Mucosa of rectum (tissue), 2 donors: ENCODE measurements around the gene GJB2.

ENCODE experiments used
- H3K27ac ChIP-seq, 2 donors: one replicate each; pipeline ENCODE4 v1.7.0; 2013; ENCODE audit warnings: inconsistent platforms in 2 of 2, low read depth in 2 of 2, low read length in 2 of 2
- H3K27me3 ChIP-seq, 2 donors: one replicate each; pipeline ENCODE4 v1.7.0; 2013; ENCODE audit warnings: low read length in 2 of 2; ENCODE audit not compliant: control insufficient read depth in 2 of 2, insufficient read depth in 2 of 2
- H3K36me3 ChIP-seq, 2 donors: one replicate each; pipeline ENCODE4 v1.7.0; 2013; ENCODE audit warnings: low read length in 2 of 2; ENCODE audit not compliant: control insufficient read depth in 2 of 2, insufficient read depth in 2 of 2
- H3K4me1 ChIP-seq, 2 donors: one replicate each; pipeline ENCODE4 v1.7.0; 2013; ENCODE audit warnings: low read length in 2 of 2, mild to moderate bottlenecking in 1 of 2; ENCODE audit not compliant: control insufficient read depth in 2 of 2, insufficient read depth in 2 of 2
- H3K4me3 ChIP-seq, 2 donors: one replicate each; pipeline ENCODE4 v1.7.0; 2013; ENCODE audit warnings: low read length in 2 of 2
- H3K9ac ChIP-seq, 2 donors: one replicate each; pipeline ENCODE4 v1.7.0; 2013; ENCODE audit warnings: low read length in 2 of 2, low read depth in 1 of 2, mild to moderate bottlenecking in 1 of 2
- H3K9me3 ChIP-seq, 2 donors: one replicate each; pipeline ENCODE4 v1.7.0; 2013; ENCODE audit warnings: low read length in 2 of 2; ENCODE audit not compliant: control insufficient read depth in 2 of 2
- donor health status: healthy.
- donor health status: Normal muscosa, but diverticular disease.

GJB2 gene

DNA sequence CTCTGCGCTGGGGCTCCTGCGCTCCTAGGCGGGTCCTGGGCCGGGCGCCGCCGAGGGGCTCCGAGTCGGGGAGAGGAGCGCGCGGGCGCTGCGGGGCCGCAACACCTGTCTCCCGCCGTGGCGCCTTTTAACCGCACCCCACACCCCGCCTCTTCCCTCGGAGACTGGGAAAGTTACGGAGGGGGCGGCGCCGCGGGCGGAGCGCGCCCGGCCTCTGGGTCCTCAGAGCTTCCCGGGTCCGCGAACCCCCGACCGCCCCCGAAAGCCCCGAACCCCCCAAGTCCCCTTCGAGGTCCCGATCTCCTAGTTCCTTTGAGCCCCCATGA is at the start of gene GJB2:
TSS of gene GJB2 (minus strand) at position 103 of the 326 bp plus-strand sequence. CDS start 3,357 bp downstream, outside the sequence.
- Histone ChIP-seq H3K27ac (peak within 1 kb of the TSS; percentile 76 to 78), H3K9me3 (no peaks in the 10 kb centered on the region), H3K9ac (peak within 1 kb of the TSS; percentile 68 to 76), H3K4me3 (peak within 1 kb of the TSS; percentile 73), H3K4me1 (peaks cover 36 to 37% of the 10 kb centered on the region in 2 donors), H3K36me3 (peaks cover 11 to 14% of the 10 kb centered on the region in 2 donors), H3K27me3 (peaks cover 24 to 27% of the 10 kb centered on the region in 2 donors)

DNA sequence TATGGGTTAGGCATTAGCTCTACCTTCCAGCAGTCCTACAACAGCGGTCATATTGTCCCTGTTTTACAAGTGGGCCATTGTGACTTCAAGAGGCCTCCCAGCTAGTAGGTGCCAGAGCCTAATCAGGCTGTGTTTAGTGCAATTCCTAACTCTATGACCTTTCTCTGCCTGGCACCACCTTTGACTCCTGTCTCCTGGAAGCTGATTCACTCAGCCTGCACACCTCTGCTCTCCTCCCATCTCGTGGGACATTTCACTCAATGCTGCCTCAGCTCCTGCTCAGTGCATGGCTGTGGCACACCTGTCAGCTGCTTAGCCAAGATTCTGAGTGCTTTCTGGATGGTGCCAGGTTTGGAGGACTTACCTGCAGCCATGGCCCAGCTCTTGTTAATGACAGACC is 48.9 kb upstream of the GJB2 start:
- no peaks in the 10 kb centered on the region for H3K4me1 ChIP-seq
- H3K4me3 ChIP-seq = no peak overlapping the region
- H3K27ac ChIP-seq = no peak overlapping the region
- H3K9ac ChIP-seq = no peak overlapping the region
- no peaks in the 10 kb centered on the region for H3K9me3 ChIP-seq
- no peaks in the 10 kb centered on the region for H3K36me3 ChIP-seq
- no peaks in the 10 kb centered on the region for H3K27me3 ChIP-seq

DNA sequence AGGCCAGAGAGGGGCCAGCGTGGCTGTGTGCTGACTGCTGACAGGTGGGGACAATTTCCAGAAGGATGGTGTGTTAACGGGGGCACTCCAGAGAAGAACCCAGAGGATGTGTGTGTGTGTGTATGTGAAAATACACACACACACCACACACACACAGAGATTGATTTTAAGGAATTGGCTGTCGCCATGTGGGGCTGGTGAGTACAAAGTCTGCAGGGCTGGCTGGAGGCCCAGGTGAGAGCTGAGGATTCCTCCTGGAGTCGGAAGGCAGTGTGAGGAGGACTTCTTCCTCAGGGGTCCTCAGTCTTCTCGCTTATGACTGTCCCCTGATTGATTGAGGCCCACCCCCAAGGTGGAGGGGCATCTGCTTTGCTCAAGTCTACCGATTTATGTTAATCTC is 47.0 kb upstream of the GJB2 start:
- Histone ChIP-seq H3K27ac (no peak overlapping the region), H3K4me3 (no peak overlapping the region), H3K9me3 (no peaks in the 10 kb centered on the region), H3K36me3 (no peaks in the 10 kb centered on the region), H3K27me3 (no peaks in the 10 kb centered on the region), H3K4me1 (no peaks in the 10 kb centered on the region), H3K9ac (no peak overlapping the region)

DNA sequence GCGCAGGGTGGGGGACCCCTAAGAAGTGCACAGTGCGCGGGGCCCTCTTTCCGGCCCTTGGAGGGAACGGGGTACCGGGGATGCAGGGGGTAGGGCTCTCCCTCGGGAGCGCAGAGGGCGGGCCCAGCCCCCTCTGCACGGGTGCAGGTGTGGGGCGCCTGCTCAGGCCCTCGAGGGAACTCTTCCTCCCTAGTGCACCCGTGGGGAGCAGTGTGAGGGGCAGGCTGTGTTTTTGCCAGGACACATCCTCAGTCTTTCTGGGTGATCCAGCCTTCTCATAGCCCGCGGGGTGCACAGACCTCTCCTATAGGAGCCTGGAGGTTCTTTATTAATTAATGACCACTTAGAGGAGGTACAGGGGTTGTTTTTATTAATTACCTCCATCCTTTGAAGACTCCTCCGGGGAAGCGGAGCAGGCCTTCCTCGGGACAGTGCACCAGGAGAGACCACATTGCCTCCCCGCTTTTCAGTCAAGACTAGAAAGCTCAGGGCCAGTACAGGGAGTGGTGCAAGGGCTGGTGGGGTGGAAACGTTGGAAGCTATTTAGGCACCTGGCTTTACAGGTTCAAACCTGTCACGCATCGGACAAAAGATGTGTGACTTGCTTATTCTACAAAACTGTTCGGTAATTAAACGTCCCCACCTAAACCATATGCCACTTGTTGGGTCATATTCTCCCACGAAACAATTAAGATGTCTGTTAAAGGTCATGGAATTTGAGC is 40.0 kb upstream of the GJB2 start:
- H3K27me3 ChIP-seq = peaks cover 17 to 20% of the 10 kb centered on the region in 2 donors
- no peaks in the 10 kb centered on the region for H3K9me3 ChIP-seq
- H3K36me3 ChIP-seq = no peaks in the 10 kb centered on the region
- no peak overlapping the region for H3K27ac ChIP-seq
- no peak overlapping the region for H3K9ac ChIP-seq
- no peak overlapping the region for H3K4me3 ChIP-seq
- H3K4me1 ChIP-seq = peaks cover 0 to 3% of the 10 kb centered on the region in 2 donors

DNA sequence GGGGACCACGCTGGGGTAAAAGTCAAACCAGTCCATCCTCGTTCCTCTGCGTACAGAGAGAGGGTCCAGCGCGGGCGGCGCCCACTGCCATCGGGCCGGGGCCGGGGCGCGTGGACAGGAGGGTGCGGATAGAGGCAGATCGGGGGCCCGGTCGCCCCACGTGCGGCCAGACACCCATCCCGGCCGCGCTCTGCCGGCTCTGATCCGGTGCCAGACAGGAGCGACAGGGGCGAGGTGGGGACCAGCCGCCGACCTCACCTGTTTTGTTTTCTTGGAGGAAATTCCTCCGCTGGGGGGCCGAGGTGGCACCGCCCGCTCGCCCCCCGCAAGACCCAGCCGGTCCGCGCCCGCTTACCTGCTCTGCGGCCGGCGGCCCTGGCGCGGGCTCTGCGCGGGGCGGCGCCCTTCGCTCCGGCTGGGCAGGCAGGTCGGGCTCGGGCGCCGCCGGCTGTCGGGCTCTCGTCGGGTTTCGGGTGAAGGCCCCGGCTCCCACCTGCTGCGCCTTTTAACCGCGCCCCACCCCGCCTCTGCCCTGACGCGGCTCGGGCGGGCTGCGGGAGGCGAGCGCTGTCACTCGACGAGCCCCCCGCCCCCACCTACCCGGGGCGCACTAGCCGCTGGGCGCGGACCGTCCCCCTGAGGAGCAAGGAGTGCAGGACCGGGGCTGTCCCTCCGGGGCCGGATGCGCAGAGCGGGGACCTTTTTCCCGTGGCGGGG is 39.3 kb upstream of the GJB2 start, which contains the start of gene GJB6:
TSS of gene GJB6 (minus strand) at position 481 of the 717 bp plus-strand sequence. CDS start 8,839 bp downstream, outside the sequence.
- H3K27me3 ChIP-seq = peaks cover 17 to 20% of the 10 kb centered on the region in 2 donors
- H3K4me3 ChIP-seq = peak within 1 kb of the TSS; percentile 22 to 48

DNA sequence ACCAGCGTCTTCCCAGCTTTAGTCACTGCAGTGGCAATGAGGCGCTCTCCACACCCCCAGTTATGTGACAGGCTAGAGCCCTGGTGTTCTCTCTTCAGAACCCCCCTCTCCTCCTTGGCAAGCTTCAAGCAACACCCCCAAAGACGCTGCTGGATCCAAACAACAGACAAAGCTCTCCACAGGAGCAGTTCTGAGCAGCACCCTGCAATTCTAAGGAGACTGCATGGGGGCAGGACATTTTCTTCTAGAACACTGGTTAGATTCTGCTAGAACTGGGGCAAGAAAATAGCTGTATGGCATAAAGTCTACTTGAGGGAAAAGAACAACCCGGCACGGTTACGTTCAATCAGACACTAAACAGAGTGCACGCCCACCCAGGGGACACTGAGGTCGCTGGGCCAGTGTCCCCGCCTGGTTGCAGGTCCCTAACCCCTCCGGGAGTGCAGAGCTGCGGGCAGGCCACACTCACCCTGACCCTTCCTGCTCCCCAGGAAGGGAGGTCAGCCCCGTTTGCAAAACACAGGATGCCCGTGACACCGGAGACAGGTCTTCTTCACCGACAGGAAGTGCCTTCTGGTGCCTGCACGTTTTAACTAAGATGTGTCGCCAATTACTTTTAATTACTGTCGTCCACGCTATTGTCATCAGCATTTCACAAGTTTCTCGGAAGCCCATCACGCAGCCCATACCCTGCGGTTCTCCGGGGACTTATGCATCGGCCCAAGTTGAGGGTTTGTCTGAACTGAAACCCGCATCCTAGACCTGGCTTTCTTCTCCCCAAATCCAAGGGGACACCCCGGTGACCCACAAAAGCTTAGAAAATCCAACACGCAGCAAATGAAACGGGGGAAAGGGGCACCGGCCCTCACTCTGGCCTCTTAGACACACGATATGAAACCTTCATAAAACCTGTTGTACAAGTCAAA is 38.4 kb upstream of the GJB2 start:
- H3K27ac ChIP-seq = no peak overlapping the region
- no peaks in the 10 kb centered on the region for H3K36me3 ChIP-seq
- peak overlapping the region; percentile 22 to 48 for H3K4me3 ChIP-seq
- peaks cover 17 to 20% of the 10 kb centered on the region in 2 donors for H3K27me3 ChIP-seq
- no peaks in the 10 kb centered on the region for H3K9me3 ChIP-seq
- H3K9ac ChIP-seq = no peak overlapping the region
- peaks cover 0 to 3% of the 10 kb centered on the region in 2 donors for H3K4me1 ChIP-seq

More for the DNA sequence above, 39.3 kb upstream of the GJB2 start, which contains the start of gene GJB6:
- Histone ChIP-seq H3K4me1 (peaks cover 0 to 3% of the 10 kb centered on the region in 2 donors), H3K9ac (no peak within 1 kb of the TSS), H3K9me3 (no peaks in the 10 kb centered on the region), H3K27ac (no peak within 1 kb of the TSS), H3K36me3 (no peaks in the 10 kb centered on the region)

DNA sequence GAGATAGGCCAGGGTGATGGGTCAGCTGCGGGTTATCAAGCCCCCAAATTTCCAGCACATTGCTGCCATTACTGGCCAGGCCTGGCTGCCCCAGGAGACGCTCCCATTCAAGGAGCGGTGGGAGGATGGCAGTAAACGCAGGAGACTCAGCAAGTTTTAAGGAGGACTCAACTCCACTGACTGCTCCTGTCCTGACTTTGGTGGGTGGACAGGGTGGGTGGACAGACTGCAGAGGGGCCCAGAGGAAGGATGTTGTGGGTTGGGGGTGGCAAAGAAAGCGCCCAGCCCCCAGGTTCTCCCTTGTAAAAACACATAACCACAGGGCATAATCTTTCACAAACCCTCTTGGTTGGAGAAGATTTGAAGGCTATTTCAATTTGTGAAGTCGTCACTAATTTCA is 35.0 kb upstream of the GJB2 start:
- no peak overlapping the region for H3K4me3 ChIP-seq

DNA sequence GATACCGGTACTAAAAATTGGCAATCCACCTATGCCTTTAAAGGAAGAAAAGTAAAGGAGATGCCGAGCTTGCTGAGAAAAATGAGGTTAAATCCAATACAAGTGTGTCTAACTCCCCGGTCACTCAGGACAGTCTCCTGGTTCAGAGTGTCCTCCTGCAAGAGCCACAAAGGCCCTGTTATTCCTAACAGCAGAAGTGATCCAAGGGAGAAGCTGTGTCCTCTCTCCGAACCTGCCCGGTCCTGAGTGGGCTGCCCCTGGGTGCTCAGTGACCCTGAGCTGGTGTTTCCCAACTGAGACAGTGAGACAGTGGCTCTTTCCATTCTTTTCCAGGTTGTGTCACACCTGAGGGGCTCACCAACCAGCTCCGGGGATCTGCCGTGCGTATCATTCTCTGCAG is 34.5 kb upstream of the GJB2 start:
- Histone ChIP-seq H3K4me3 (no peak overlapping the region), H3K27me3 (peaks cover 12% of the 10 kb centered on the region in 2 donors), H3K36me3 (no peaks in the 10 kb centered on the region), H3K27ac (no peak overlapping the region), H3K4me1 (peaks cover 0 to 3% of the 10 kb centered on the region in 2 donors), H3K9me3 (no peaks in the 10 kb centered on the region), H3K9ac (no peak overlapping the region)

More for the DNA sequence above, 35.0 kb upstream of the GJB2 start:
- peaks cover 15 to 16% of the 10 kb centered on the region in 2 donors for H3K27me3 ChIP-seq
- no peaks in the 10 kb centered on the region for H3K9me3 ChIP-seq
- peaks cover 0 to 3% of the 10 kb centered on the region in 2 donors for H3K4me1 ChIP-seq
- no peaks in the 10 kb centered on the region for H3K36me3 ChIP-seq
- H3K9ac ChIP-seq = no peak overlapping the region
- no peak overlapping the region for H3K27ac ChIP-seq

DNA sequence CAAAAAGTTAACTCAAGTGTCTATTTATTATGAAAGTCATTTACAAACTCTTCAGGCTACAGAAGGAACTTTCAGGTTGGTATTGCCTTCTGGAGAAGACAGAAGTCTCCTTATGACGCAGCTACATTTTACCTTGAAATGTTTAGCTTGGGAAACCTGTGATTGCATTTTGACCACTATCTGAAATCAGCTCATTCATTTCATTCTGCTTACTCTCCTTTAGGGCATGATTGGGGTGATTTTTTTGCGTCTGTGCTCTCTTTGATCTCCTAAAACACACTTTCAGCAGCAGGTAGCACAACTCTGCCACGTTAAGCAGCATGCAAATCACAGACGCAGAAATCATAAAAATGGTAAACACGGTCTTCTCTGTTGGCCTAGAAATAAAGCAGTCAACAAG is 29.8 kb upstream of the GJB2 start:
- Histone ChIP-seq H3K36me3 (no peaks in the 10 kb centered on the region), H3K4me1 (no peaks in the 10 kb centered on the region), H3K4me3 (no peak overlapping the region), H3K9ac (no peak overlapping the region), H3K27ac (no peak overlapping the region), H3K27me3 (no peaks in the 10 kb centered on the region), H3K9me3 (no peaks in the 10 kb centered on the region)
